Nephron progenitor cell (in vitro differentiated cells): ENCODE results near the gene IL16.

Source experiments
- DNase-seq: peaks from one replicate; pipeline ENCODE4 v3.0.0; 2021
- H3K27ac Mint-ChIP-seq: 2 replicates; pipeline ENCODE4 v1.8.0; 2021; ENCODE audit warnings: mild to moderate bottlenecking, moderate library complexity, mixed read lengths
- H3K27me3 Mint-ChIP-seq: 2 replicates; pipeline ENCODE4 v1.8.0; 2021; ENCODE audit warnings: mild to moderate bottlenecking, low read depth, mixed read lengths; ENCODE audit not compliant: poor library complexity
- H3K36me3 Mint-ChIP-seq: 2 replicates; pipeline ENCODE4 v1.8.0; 2021; ENCODE audit warnings: low read depth, mixed read lengths
- H3K4me1 Mint-ChIP-seq: 2 replicates; pipeline ENCODE4 v1.8.0; 2021; ENCODE audit warnings: mixed read lengths
- H3K4me3 Mint-ChIP-seq: 2 replicates; pipeline ENCODE4 v1.8.0; 2021; ENCODE audit warnings: mild to moderate bottlenecking, moderate library complexity, mixed read lengths
- H3K9me3 Mint-ChIP-seq: 2 replicates; pipeline ENCODE4 v1.8.0; 2021; ENCODE audit warnings: mild to moderate bottlenecking, moderate library complexity, mixed read lengths
- CTCF ChIP-seq: fragments of 200-600 bp; sonication (generic); IDR thresholded peaks from 2 replicates; pipeline ENCODE4 v1.5.0; 2021; ENCODE audit warnings: antibody characterized with exemption

IL16 gene

GRCh38 chr15:81183439-81183775 is 13.3 kb upstream of the IL16 start:
- TF ChIP-seq CTCF: no peak
- Mint-ChIP-seq H3K4me3 (no peak overlapping the region), H3K27me3 (peaks cover 18% of the 10 kb centered on the region), H3K4me1 (peaks cover 20% of the 10 kb centered on the region), H3K27ac (no peak overlapping the region), H3K9me3 (no peaks in the 10 kb centered on the region), H3K36me3 (no peaks in the 10 kb centered on the region)
- no peak for DNase-seq

GRCh38 chr15:81184188-81184587 is 12.5 kb upstream of the IL16 start:
- H3K27me3 Mint-ChIP-seq: peaks cover 18% of the 10 kb centered on the region
- H3K27ac Mint-ChIP-seq: no peak overlapping the region
- H3K4me3 Mint-ChIP-seq: no peak overlapping the region
- no peaks in the 10 kb centered on the region for H3K36me3 Mint-ChIP-seq
- H3K4me1 Mint-ChIP-seq: peaks cover 20% of the 10 kb centered on the region
- TF ChIP-seq CTCF: no peak
- H3K9me3 Mint-ChIP-seq: no peaks in the 10 kb centered on the region
- no peak for DNase-seq

GRCh38 chr15:81185631-81186295 is 10.9 kb upstream of the IL16 start:
- peak overlapping the region; percentile 4 for H3K27ac Mint-ChIP-seq
- H3K27me3 Mint-ChIP-seq: peaks cover 21% of the 10 kb centered on the region
- no peaks in the 10 kb centered on the region for H3K36me3 Mint-ChIP-seq
- H3K4me3 Mint-ChIP-seq: no peak overlapping the region
- no peak for DNase-seq
- TF ChIP-seq CTCF: no peak
- no peaks in the 10 kb centered on the region for H3K9me3 Mint-ChIP-seq
- peaks cover 20% of the 10 kb centered on the region for H3K4me1 Mint-ChIP-seq

- H3K4me3 Mint-ChIP-seq: no peak overlapping the region
- peaks cover 20% of the 10 kb centered on the region for H3K27me3 Mint-ChIP-seq
- TF ChIP-seq CTCF: no peak
- no peaks in the 10 kb centered on the region for H3K36me3 Mint-ChIP-seq
- no peaks in the 10 kb centered on the region for H3K9me3 Mint-ChIP-seq
- H3K4me1 Mint-ChIP-seq: peaks cover 6% of the 10 kb centered on the region
- no peak overlapping the region for H3K27ac Mint-ChIP-seq
- no peak for DNase-seq
Measured at GRCh38 chr15:81188354-81188753, 8.3 kb upstream of the IL16 start.

- DNase-seq: no peak
Measured at GRCh38 chr15:81189583-81190283, 6.9 kb upstream of the IL16 start.

More at GRCh38 chr15:81189583-81190283, 6.9 kb upstream of the IL16 start:
- Mint-ChIP-seq H3K9me3 (no peaks in the 10 kb centered on the region), H3K27ac (no peak overlapping the region), H3K36me3 (no peaks in the 10 kb centered on the region), H3K4me1 (peaks cover 6% of the 10 kb centered on the region), H3K4me3 (no peak overlapping the region), H3K27me3 (peaks cover 14% of the 10 kb centered on the region)
- TF ChIP-seq CTCF: no peak
